ENCODE measurements around the gene ANKRD11.

The ANKRD11 gene

DNA sequence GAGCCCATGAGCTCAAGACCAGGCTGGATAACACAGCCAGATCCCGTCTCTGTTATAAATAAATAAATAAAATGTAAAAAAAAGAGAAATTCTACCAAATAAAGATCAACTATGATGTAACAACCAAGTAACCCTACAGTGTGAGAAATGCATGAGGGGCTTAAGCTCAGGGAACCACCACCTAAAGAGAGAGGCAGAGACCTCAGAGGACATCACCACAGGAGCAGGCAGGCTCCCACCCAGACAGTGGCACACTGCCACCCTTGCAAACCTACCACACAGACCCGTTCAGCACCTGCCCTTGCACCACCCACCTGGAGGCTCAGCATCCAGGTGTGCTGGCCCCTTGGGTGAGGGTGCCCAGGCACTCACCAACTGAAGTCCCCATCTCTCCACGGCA lies 45.6 kb downstream of the ANKRD11 start:
- no peak for DNase-seq (ENCODE audit: low spot score)
- H2BK120ac ChIP-seq (ENCODE audit: low read depth, low read length) = no peak overlapping the region
- H3K36me3 ChIP-seq (replicated peaks in 1 of 2; ENCODE audit: control insufficient read depth in 2 of 2, insufficient read depth in 2 of 2, low read length in 2 of 2) = peaks cover under 1 to 14% of the 10 kb centered on the region in 2 donors
- no peak overlapping the region for H2AFZ ChIP-seq (ENCODE audit: low read length)
- no peak overlapping the region for H4K91ac ChIP-seq (ENCODE audit: low read depth, low read length, poor library complexity)
- no peak overlapping the region for H2BK5ac ChIP-seq (ENCODE audit: low read length)
- no peak overlapping the region for H3K4ac ChIP-seq (ENCODE audit: low read length)
- no CpG with 5 or more reads among the region's 3 CpGs for WGBS, 2 donors (ENCODE audit: extremely low coverage in 2 of 2, insufficient read length in 2 of 2, insufficient replicate concordance in 1 of 2)
- H3K27ac ChIP-seq (replicated peaks; ENCODE audit: low read length) = no peak overlapping the region
- H3K14ac ChIP-seq (ENCODE audit: low read length) = no peak overlapping the region
- H2AK5ac ChIP-seq (ENCODE audit: low read depth, low read length) = no peak overlapping the region
- no peaks in the 10 kb centered on the region for H3K9me3 ChIP-seq (replicated peaks in 1 of 2; ENCODE audit: control insufficient read depth in 2 of 2, insufficient read depth in 1 of 2, low read depth in 1 of 2, low read length in 2 of 2)
- H3K18ac ChIP-seq (ENCODE audit: low read length) = peak overlapping the region; percentile 63
- no peak overlapping the region for H3K9ac ChIP-seq (ENCODE audit: low read depth, low read length, poor library complexity)
- no peaks in the 10 kb centered on the region for H3K27me3 ChIP-seq (ENCODE audit: control insufficient read depth in 3 of 3, insufficient read depth in 3 of 3, low read depth in 1 of 3, low read length in 3 of 3)
- H3K4me1 ChIP-seq (ENCODE audit: control insufficient read depth in 2 of 2, insufficient read depth in 1 of 2, low read depth in 1 of 2, low read length in 2 of 2) = peaks cover 38 to 40% of the 10 kb centered on the region in 2 donors
- no peak overlapping the region for H3K4me2 ChIP-seq (ENCODE audit: insufficient read depth, low read length, poor library complexity, severe bottlenecking)
- no peak overlapping the region for H2BK12ac ChIP-seq (ENCODE audit: low read length)
- no peak overlapping the region for H3K4me3 ChIP-seq (ENCODE audit: low read length in 2 of 2)
- H3K23ac ChIP-seq (ENCODE audit: low read depth, low read length, poor library complexity) = no peak overlapping the region
- H4K8ac ChIP-seq (ENCODE audit: low read depth, low read length) = no peak overlapping the region
- peaks cover 23% of the 10 kb centered on the region for H3K79me1 ChIP-seq (ENCODE audit: low read depth, low read length)
- no peak overlapping the region for H2BK15ac ChIP-seq (ENCODE audit: low read length)

DNA sequence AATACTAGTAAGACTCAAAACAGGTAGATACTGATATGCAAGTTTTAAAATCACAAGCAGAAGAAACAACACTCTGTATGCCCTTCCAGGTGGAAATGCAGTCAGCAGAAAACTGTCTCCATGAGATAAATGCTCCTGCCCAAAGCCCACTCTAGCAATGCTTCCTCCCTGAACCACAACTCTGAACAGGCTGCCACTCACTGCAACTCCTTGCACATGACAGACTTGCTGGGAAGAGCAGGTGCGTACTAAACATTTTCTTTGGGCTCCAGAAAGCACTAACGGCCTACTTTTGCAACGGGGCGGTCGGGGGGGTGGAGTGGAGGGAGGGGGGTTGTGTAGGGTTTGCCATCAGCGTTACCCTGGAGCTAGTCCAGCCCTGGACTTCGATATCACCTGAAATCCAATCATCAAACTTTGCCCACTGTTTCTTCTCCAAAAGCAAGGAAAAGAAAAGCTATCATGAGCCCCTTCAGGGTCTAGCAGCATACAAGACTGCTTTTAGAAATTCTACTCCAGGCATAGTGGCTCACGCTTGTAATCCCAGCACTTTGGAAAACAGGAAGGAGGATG lies 46.1 kb downstream of the ANKRD11 start:
- H3K4me1 ChIP-seq (ENCODE audit: control insufficient read depth in 2 of 2, insufficient read depth in 1 of 2, low read depth in 1 of 2, low read length in 2 of 2) = peaks cover 40 to 42% of the 10 kb centered on the region in 2 donors

DNA sequence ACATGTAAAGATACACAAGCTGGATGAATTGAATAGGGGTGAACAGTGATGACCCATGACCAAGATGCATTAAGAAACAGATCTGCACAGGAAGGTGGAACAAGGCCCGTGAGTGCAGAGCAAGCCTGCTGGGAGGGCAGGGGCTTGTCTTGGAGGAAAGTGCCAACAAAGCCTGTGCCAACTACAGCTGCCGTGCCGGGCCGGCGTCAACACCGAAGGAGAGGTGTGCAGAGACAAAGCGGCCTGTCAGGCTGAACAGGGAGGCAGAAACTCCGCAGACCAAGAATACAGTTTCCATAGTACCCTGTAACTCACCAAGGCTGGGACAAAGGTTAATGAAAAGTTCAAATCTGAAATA lies 46.7 kb downstream of the ANKRD11 start:
- Histone ChIP-seq H3K4me1 (ENCODE audit: control insufficient read depth in 2 of 2, insufficient read depth in 1 of 2, low read depth in 1 of 2, low read length in 2 of 2) (peaks cover 40 to 42% of the 10 kb centered on the region in 2 donors), H3K79me1 (ENCODE audit: low read depth, low read length) (peaks cover 24% of the 10 kb centered on the region), H2BK12ac (ENCODE audit: low read length) (no peak overlapping the region), H3K14ac (ENCODE audit: low read length) (no peak overlapping the region), H2BK120ac (ENCODE audit: low read depth, low read length) (no peak overlapping the region), H2BK15ac (ENCODE audit: low read length) (no peak overlapping the region), H2BK5ac (ENCODE audit: low read length) (no peak overlapping the region), H3K27me3 (ENCODE audit: control insufficient read depth in 3 of 3, insufficient read depth in 3 of 3, low read depth in 1 of 3, low read length in 3 of 3) (no peaks in the 10 kb centered on the region), H3K9ac (ENCODE audit: low read depth, low read length, poor library complexity) (no peak overlapping the region), H2AFZ (ENCODE audit: low read length) (no peak overlapping the region), H3K4me2 (ENCODE audit: insufficient read depth, low read length, poor library complexity, severe bottlenecking) (no peak overlapping the region), H3K4me3 (ENCODE audit: low read length in 2 of 2) (no peak overlapping the region), H4K91ac (ENCODE audit: low read depth, low read length, poor library complexity) (no peak overlapping the region), H3K4ac (ENCODE audit: low read length) (no peak overlapping the region), H3K36me3 (replicated peaks in 1 of 2; ENCODE audit: control insufficient read depth in 2 of 2, insufficient read depth in 2 of 2, low read length in 2 of 2) (peaks cover 2 to 20% of the 10 kb centered on the region in 2 donors), H3K9me3 (replicated peaks in 1 of 2; ENCODE audit: control insufficient read depth in 2 of 2, insufficient read depth in 1 of 2, low read depth in 1 of 2, low read length in 2 of 2) (no peaks in the 10 kb centered on the region), H3K27ac (replicated peaks; ENCODE audit: low read length) (peak overlapping the region; percentile 10), H3K18ac (ENCODE audit: low read length) (no peak overlapping the region), H4K8ac (ENCODE audit: low read depth, low read length) (no peak overlapping the region), H3K23ac (ENCODE audit: low read depth, low read length, poor library complexity) (no peak overlapping the region), H2AK5ac (ENCODE audit: low read depth, low read length) (no peak overlapping the region)
- no peak for DNase-seq (ENCODE audit: low spot score)
- no CpG with 5 or more reads among the region's 8 CpGs for WGBS, 2 donors (ENCODE audit: extremely low coverage in 2 of 2, insufficient read length in 2 of 2, insufficient replicate concordance in 1 of 2)

More for the DNA sequence above, 46.1 kb downstream of the ANKRD11 start:
- Histone ChIP-seq H3K27me3 (ENCODE audit: control insufficient read depth in 3 of 3, insufficient read depth in 3 of 3, low read depth in 1 of 3, low read length in 3 of 3) (no peaks in the 10 kb centered on the region), H2BK5ac (ENCODE audit: low read length) (no peak overlapping the region), H3K79me1 (ENCODE audit: low read depth, low read length) (peaks cover 24% of the 10 kb centered on the region), H4K8ac (ENCODE audit: low read depth, low read length) (no peak overlapping the region), H3K9ac (ENCODE audit: low read depth, low read length, poor library complexity) (no peak overlapping the region), H3K23ac (ENCODE audit: low read depth, low read length, poor library complexity) (no peak overlapping the region), H2BK15ac (ENCODE audit: low read length) (no peak overlapping the region), H2BK12ac (ENCODE audit: low read length) (no peak overlapping the region), H3K36me3 (replicated peaks in 1 of 2; ENCODE audit: control insufficient read depth in 2 of 2, insufficient read depth in 2 of 2, low read length in 2 of 2) (peaks cover 2 to 18% of the 10 kb centered on the region in 2 donors), H3K4ac (ENCODE audit: low read length) (no peak overlapping the region), H3K18ac (ENCODE audit: low read length) (no peak overlapping the region), H2BK120ac (ENCODE audit: low read depth, low read length) (no peak overlapping the region), H2AK5ac (ENCODE audit: low read depth, low read length) (no peak overlapping the region), H3K4me3 (ENCODE audit: low read length in 2 of 2) (no peak overlapping the region), H3K14ac (ENCODE audit: low read length) (no peak overlapping the region), H3K4me2 (ENCODE audit: insufficient read depth, low read length, poor library complexity, severe bottlenecking) (no peak overlapping the region), H2AFZ (ENCODE audit: low read length) (no peak overlapping the region), H4K91ac (ENCODE audit: low read depth, low read length, poor library complexity) (no peak overlapping the region), H3K9me3 (replicated peaks in 1 of 2; ENCODE audit: control insufficient read depth in 2 of 2, insufficient read depth in 1 of 2, low read depth in 1 of 2, low read length in 2 of 2) (no peaks in the 10 kb centered on the region), H3K27ac (replicated peaks; ENCODE audit: low read length) (no peak overlapping the region)
- DNase-seq (ENCODE audit: low spot score) = no peak
- no CpG with 5 or more reads among the region's 8 CpGs for WGBS, 2 donors (ENCODE audit: extremely low coverage in 2 of 2, insufficient read length in 2 of 2, insufficient replicate concordance in 1 of 2)

DNA sequence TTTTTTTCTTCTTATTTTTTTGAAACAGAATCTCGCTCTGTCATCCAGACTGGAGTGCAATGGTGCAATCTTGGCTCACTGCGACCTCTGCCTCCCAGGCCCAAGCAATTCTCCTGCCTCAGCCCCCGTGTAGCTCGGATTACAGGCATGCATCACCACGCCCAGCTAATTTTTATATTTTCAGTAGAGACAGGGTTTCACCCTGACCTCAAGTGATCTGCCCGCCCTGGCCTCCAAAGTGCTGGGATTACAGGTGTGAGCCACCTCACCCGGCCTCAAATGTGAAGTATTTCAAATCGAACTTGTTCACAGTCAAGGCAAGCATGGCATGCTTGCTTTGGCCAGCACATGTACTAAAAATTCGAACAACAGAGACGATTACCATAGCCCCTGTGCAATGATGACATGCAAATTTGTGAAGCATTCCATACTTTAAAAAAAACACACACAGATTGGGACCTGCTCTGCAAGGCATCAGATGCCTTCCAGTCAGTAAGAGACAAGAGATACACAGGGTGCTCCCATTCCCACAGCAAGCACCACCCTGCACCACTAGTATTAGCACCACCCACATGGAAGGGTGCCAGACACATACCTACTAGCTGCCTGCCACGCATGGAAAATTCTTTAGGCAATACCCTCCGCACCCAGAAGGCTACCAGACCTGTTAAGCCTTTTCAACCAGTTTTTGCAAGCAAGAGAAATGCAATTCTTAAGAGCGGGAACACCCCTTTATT lies 47.2 kb downstream of the ANKRD11 start:
- H2AK5ac ChIP-seq (ENCODE audit: low read depth, low read length) = no peak overlapping the region
- no peak overlapping the region for H2BK12ac ChIP-seq (ENCODE audit: low read length)
- peaks cover 24% of the 10 kb centered on the region for H3K79me1 ChIP-seq (ENCODE audit: low read depth, low read length)
- no peak overlapping the region for H3K4me3 ChIP-seq (ENCODE audit: low read length in 2 of 2)
- no peak overlapping the region for H2BK5ac ChIP-seq (ENCODE audit: low read length)
- peaks cover 40 to 42% of the 10 kb centered on the region in 2 donors for H3K4me1 ChIP-seq (ENCODE audit: control insufficient read depth in 2 of 2, insufficient read depth in 1 of 2, low read depth in 1 of 2, low read length in 2 of 2)
- H3K18ac ChIP-seq (ENCODE audit: low read length) = no peak overlapping the region
- no peak overlapping the region for H3K23ac ChIP-seq (ENCODE audit: low read depth, low read length, poor library complexity)
- no peak overlapping the region for H2BK15ac ChIP-seq (ENCODE audit: low read length)
- no peak overlapping the region for H3K4ac ChIP-seq (ENCODE audit: low read length)
- no peak for DNase-seq (ENCODE audit: low spot score)
- H3K27ac ChIP-seq (replicated peaks; ENCODE audit: low read length) = peak overlapping the region; percentile 10
- H2AFZ ChIP-seq (ENCODE audit: low read length) = no peak overlapping the region
- no peak overlapping the region for H4K8ac ChIP-seq (ENCODE audit: low read depth, low read length)
- no peak overlapping the region for H3K4me2 ChIP-seq (ENCODE audit: insufficient read depth, low read length, poor library complexity, severe bottlenecking)
- H2BK120ac ChIP-seq (ENCODE audit: low read depth, low read length) = no peak overlapping the region
- peaks cover 2 to 25% of the 10 kb centered on the region in 2 donors for H3K36me3 ChIP-seq (replicated peaks in 1 of 2; ENCODE audit: control insufficient read depth in 2 of 2, insufficient read depth in 2 of 2, low read length in 2 of 2)
- H4K91ac ChIP-seq (ENCODE audit: low read depth, low read length, poor library complexity) = no peak overlapping the region
- no peaks in the 10 kb centered on the region for H3K27me3 ChIP-seq (ENCODE audit: control insufficient read depth in 3 of 3, insufficient read depth in 3 of 3, low read depth in 1 of 3, low read length in 3 of 3)
- no CpG with 5 or more reads among the region's 13 CpGs for WGBS, 2 donors (ENCODE audit: extremely low coverage in 2 of 2, insufficient read length in 2 of 2, insufficient replicate concordance in 1 of 2)
- no peak overlapping the region for H3K14ac ChIP-seq (ENCODE audit: low read length)
- H3K9ac ChIP-seq (ENCODE audit: low read depth, low read length, poor library complexity) = no peak overlapping the region
- H3K9me3 ChIP-seq (replicated peaks in 1 of 2; ENCODE audit: control insufficient read depth in 2 of 2, insufficient read depth in 1 of 2, low read depth in 1 of 2, low read length in 2 of 2) = no peaks in the 10 kb centered on the region
